ENCODE results near the gene DDT.
"Not testable (repeated sequence)": the region's sequence is repeated elsewhere in the genome, so short reads cannot be mapped to it uniquely, and the experiment has no call there.

Gene DDT

DNA sequence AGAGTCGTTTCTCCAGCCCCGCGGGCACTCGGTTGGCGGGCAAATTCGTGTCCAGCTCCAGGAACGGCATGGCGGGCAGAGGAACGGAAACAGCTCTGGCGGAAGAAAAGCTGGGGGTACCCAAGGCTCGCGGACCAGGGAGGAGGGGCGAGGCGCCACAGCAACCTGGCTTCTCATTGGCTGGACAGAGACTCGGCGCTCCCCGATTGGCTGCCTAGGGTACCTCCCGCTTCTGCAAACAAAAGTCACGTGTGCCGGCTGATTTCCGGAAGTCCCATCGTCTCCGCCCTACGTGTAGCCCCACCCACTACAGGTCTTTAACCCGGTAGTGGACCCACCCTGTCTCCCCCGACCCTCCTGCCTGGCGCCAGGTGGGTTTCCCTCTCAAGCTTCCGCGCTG, at the start of gene DDT:
Gene DDT (minus strand): TSS at position 97 of the 400 bp plus-strand sequence. CDS start 27 bp downstream, at position 70.
- DNase-seq (ENCODE audit: low spot score) = not testable (repeated sequence)

- DNase-seq (ENCODE audit: low spot score) = no peak
Observed at GRCh38 chr22:24023204-24023789, 49.1 kb upstream of the DDT start.

DNA sequence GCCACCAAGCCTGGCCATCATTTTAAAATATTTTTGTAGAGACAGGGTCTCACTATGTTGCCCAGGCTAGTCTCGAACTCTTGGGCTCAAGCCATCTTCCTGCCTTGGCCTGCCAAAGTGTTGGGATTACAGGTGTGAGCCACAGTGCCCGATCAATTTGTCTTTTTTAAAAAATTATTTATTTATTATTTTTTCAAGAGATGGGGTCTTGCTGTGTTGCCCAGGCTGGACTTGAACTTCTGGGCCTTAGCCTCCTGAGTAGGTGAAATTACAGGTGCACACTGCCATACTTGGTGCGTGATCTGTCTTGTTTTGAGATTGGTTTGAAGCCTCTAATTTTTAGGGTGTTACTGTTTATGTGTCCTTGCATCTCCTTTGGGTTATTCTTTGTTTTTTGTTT, 47.1 kb upstream of the DDT start:
- DNase-seq (ENCODE audit: low spot score) = no peak

DNA sequence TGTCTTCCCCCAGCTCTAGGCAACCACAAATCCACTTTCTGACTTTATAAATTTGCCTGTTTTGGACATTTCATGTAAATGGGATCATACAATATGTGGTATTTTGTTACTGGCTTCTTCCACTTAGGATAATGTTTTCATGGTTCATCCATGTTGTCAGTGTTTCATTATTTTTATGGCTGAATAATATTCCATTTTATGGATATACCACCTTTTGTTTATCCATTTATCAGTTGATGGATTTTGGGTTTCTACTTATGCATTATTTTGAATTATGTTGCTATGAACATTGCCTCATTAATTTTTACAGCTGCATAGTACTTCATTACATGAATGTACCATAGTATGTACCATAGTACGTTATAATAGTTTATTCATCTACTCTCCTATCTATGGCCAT, 41.9 kb upstream of the DDT start:
- no peak for DNase-seq (ENCODE audit: low spot score)

GRCh38 chr22:24011735-24012068, 37.5 kb upstream of the DDT start:
- no peak for DNase-seq (ENCODE audit: low spot score)

- no peak for DNase-seq (ENCODE audit: low spot score)
Observed at GRCh38 chr22:24010018-24010391, 35.8 kb upstream of the DDT start.

GRCh38 chr22:24009227-24010017, 35.2 kb upstream of the DDT start:
- no peak for DNase-seq (ENCODE audit: low spot score)

- no peak for DNase-seq (ENCODE audit: low spot score)
Observed at GRCh38 chr22:24008381-24009226, 34.4 kb upstream of the DDT start.

DNA sequence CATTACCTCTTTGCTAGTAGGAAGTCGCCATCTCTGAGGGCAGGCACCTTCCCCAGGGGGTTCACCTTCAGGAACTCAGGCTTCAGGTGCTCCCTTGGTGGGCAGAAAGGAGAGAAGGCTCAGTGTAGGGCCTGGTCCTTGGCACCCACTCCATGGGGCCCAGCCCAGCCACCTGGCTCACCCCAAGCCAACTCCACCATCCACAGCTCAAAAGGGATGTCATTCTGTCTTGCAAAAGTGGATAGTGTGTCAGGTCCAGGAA, 33.7 kb upstream of the DDT start:
- DNase-seq (ENCODE audit: low spot score) = no peak

- DNase-seq (ENCODE audit: low spot score) = no peak
Observed at GRCh38 chr22:24007253-24008021, 33.2 kb upstream of the DDT start.

DNA sequence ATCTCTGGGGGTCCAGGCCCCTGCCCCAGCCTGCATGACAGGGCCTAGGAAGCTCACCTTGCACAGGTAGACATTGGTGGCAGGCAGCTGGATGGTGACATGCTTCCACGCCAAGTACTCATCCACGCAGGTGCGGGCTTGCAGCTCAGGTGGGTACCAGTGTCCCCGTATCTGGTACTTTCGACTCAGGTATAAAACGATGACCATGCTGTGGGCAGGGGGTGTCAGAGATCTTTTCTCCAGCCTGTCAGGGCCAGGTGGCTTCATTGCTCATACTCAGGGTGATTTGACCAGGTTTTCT, 32.6 kb upstream of the DDT start:
- DNase-seq (ENCODE audit: low spot score) = no peak

DNA sequence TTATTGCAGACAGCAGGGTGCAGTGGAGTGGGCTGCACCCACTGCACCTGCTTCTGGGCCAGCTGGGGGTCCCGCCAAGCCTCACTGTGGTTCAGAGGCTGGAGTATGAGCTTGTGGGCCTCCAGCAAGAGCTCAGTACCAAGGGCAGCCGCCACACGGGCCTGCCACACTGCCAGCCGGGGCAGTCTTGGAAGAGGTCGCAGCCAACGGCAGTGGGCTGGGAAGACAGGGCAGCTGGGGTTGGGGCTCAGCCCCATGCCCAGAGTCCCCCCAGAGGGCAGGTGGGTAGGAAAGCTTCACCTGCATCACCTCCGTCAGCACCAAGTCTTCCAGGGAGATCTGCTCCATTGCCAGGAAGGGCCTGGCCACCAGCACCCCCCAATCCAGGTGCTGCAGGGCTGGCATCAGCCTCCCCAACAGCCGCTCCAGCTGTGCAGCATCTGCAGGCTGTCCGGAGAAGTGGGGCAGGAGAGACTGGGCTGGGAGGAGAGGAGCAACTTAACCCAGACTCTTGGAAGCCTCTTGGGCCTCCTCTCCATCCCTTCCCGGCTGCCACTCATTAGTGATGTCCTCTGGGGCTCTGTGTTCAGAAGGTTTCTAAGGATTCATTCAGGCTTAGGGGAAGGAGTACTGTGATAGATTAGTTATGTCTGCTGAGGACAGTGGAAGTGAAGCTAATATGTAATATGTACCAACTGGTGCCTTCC, 32.1 kb upstream of the DDT start:
- DNase-seq (ENCODE audit: low spot score) = no peak

DNA sequence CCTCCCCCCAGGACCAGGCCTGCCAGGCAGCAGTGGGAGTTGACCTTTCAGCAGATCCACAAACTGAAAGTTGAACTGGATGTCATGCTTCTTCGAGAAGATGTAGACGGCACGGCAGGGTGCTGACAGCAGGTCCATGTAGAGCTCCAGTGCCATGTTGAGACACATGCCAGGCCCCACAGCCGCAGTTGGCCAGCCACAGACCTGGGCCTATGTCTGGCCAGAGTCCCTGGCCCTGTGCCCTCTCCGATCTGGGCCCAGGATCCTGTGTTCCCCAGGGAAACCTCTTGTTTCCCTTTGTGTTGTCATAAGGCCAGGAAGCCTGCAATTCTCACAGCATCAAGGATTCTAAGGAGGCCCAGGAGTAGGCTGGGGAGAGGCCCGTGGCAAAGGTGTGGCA, 31.0 kb upstream of the DDT start, which contains the start of gene GSTT4:
Gene GSTT4 (minus strand): TSS at position 253 of the 400 bp plus-strand sequence. CDS start 97 bp downstream, at position 156.
- DNase-seq (ENCODE audit: low spot score) = no peak

- DNase-seq (ENCODE audit: low spot score) = no peak
Observed at GRCh38 chr22:24003887-24004286, 29.6 kb upstream of the DDT start.

- DNase-seq (ENCODE audit: low spot score) = no peak
Observed at GRCh38 chr22:24002851-24003250, 28.6 kb upstream of the DDT start.

GRCh38 chr22:24002272-24002671, 28.0 kb upstream of the DDT start:
- no peak for DNase-seq (ENCODE audit: low spot score)

DNA sequence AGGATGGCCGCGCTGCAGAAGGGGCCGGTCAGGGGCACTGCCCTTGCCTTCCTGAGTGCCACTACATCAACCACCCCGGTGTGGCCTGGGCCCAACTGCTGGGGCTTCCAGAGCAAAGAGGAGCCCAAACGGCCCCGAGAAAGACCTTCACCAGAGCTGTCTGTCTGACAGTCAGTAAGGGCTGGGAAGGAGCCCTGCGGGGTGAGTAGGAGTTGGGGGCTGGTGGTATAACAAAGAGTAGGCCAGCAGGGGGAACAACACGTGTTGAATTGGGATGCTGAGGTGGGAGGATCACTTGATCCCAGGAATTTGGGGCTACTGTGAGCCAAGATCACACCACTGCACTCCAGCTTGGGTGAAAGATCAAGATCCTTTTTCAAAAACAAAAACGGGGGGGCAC, 27.1 kb upstream of the DDT start:
- DNase-seq (ENCODE audit: low spot score) = no peak

DNA sequence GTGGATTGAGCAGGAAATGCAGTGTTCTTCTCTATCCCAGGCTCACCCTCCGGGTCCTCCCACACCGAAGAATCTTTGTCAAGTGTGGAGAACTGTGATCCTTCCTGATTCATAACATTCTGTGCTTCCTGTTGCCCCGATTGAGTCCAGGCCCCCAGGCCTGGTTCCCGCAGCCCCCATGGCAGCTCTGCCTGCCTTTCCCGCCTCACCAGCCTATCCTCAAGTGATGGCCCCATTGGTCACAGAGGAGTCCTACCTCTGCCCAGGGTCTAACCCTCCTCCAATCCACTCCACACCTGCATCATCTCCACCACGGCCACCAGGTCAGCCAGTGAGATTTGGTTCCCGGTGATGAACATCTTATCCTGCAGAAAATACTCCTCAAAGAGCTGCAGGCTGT, 25.5 kb upstream of the DDT start:
- DNase-seq (ENCODE audit: low spot score) = not testable (repeated sequence)

DNA sequence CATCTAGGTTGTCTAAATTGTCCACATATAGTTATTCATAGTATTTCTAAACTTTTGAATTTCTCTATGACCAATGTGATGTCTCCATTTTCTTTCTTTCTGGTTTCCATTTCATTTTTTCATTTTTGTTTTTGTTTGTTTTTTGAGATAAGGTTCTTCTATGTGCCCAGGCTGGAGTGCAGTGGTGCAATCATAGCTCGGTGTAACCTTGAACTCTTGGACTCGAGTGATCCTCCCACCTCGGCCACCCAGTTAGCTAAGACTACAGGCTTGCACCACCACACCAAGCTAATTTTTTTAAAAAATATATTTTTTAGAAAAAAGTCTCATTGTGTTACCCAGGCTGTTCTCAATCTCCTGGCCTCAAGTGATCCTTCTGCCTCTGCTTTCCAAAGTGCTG, 22.9 kb upstream of the DDT start:
- DNase-seq (ENCODE audit: low spot score) = no peak

DNA sequence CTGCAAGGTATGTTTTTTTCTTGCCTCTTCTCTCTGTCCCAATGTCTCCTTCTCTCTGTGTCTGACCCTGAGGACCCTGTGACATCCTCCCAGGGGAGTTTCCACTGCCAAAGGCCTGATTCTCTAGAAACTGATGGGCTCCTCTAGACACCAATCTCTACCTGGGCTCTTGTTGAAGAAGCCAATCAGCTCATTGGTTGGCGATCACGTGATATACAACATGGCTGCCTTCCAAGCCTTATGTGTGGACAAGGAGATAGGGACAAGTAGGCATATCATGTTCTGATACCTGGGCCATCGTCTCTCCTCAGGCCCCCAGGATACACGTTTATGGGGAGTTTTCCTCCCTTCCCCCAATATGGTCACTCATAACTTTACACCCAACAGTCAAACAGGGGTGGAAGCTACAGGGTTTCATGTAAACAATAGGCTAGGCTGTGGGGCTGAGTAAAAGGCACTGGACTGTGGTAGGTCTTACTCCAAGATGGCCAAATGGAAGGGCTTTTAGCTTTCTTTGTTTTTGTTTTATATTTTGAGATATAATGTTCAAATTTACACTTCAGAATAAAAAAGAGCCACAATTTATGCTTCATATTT, 19.4 kb upstream of the DDT start:
- DNase-seq (ENCODE audit: low spot score) = not testable (repeated sequence)

- DNase-seq (ENCODE audit: low spot score) = not testable (repeated sequence)
Observed at GRCh38 chr22:23993080-23993479, 18.8 kb upstream of the DDT start.

Measured in putamen (tissue), 1 donor.